SK-N-SH treated with all-trans-retinoic acid at 6 μM for 48 hours (cell line): ENCODE measurements around the gene GSG1.

Experiments
- OSR1 ChIP-seq: fragments of 250-450 bp; sonication (Bioruptor Pico); IDR thresholded peaks from 2 replicates; pipeline ENCODE4 v1.8.0; 2022; ENCODE audit warnings: moderate library complexity, mild to moderate bottlenecking, inconsistent platforms
- ZFP30 ChIP-seq: fragments of 450-650 bp; formaldehyde crosslinking; IDR thresholded peaks from 2 replicates; pipeline ENCODE4 v1.5.0; 2022; ENCODE audit warnings: mild to moderate bottlenecking, moderate library complexity
- ZNF565 ChIP-seq: fragments of 450-650 bp; formaldehyde crosslinking; conservative IDR thresholded peaks from 2 replicates; pipeline ENCODE4 v1.5.0; 2020; ENCODE audit warnings: low read depth, mild to moderate bottlenecking, moderate library complexity

DNA sequence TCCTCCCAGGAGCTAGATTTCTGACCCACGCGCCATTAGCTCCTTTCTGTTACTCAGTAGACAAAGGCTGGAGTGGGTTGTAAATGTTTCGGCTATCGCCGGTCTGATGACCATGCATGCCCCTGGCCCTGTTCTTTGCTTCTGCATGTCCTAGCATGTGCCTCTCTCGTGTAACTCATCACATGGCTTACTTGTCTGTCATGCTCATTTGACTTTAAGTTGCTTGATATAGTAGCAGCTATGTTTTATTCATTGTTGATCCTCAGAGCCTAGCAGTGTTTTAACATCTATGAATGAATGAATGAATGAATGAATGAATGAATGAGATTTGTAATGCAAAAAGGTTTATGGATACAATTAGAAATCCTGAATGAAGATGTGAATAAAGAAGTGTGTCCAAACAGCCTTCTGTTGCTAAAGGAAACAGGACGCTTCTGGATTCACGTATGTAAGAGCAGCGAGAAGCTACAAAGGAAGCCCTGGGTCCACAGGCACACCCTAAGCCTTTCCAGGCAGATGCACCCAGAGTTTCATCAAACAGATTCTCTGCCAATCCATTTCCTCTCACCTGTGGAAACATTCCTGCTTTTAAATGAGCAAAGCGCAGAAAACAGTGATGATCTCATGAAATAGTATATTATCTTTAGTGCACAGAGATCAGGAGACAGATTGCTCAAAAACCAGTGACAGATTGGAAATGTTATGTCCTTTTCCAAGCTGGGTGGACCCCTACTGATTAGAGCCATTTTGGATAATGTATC lies 3.4 kb downstream of the GSG1 start:
- TF ChIP-seq ZFP30 (no peak), OSR1 (no peak), ZNF565 (no peak)
